GM08714 (cell line): ENCODE results near the gene ADK.
"Not testable (repeated sequence)": the region's sequence is repeated elsewhere in the genome, so short reads cannot be mapped to it uniquely, and the experiment has no call there.

Source experiments
- H3K4me3 ChIP-seq: fragments of 200-500 bp; sonication (Bioruptor generic); 2 replicates; pipeline ENCODE4 v1.5.1; 2014; ENCODE audit warnings: mild to moderate bottlenecking, low read length, inconsistent platforms
- ZNF274 ChIP-seq: IDR thresholded peaks from 2 replicates; pipeline ENCODE4 v1.6.1; 2012; ENCODE audit warnings: mild to moderate bottlenecking, low read depth, low read length

ADK gene

DNA sequence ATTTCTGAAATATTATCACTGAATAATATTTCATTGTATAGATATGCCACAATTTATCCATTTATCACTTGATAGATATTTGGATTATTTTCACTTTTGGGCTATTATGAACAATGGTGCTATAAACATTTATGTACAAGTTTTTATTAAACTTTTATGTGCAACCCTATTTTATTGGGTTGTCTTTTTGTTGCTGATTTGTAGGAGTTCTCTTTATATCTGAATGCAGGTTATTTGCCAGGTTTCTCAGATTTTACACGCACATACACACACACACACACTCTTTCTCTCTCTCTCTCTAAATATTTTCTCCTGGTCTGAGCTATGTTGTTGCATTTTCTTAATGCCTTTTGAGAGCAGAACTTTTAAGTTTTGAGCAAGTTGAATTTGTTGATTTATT, 36.2 kb downstream of the ADK start:
- TF ChIP-seq ZNF274 = no peak
- no peak overlapping the region for H3K4me3 ChIP-seq

DNA sequence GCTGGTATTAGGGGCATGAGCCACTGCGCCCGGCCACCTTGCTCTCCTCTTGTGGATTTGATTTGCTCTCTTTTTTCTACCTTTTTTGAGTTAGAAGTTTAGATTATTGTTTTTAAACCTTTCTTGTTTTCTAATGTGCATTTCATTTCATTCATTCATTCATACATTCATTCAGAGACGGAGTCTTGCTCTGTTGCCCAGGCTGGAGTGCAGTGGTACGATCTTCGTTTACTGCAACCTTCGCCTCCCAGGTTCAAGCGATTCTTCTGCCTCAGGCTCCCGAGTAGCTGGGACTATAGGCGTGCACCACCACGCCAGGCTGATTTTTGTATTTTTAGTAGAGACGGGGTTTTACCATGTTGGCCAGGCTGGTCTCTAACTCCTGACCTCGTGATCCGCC, 37.6 kb downstream of the ADK start:
- H3K4me3 ChIP-seq = not testable (repeated sequence)

DNA sequence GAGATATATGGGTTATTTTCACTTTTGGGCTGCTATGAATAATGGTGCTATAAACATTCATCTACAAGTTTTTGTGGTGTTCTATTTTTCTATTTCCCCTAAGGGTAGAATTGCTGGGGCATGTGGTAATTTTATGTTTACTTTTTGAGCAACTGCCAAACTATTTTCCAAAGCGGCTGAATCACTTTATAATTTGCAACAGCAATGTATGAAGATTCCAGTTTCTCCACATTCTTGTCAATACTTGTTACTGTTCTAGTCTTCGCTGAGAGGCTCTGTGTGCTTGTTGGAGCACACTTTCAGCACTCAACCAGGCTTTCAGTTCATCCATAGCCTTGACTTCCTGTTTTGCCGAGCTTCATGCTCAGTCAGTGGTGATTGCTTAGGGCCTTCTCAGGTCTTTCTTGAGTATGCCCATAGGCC, 39.0 kb downstream of the ADK start:
- peak overlapping the region; percentile 52 for H3K4me3 ChIP-seq
- TF ChIP-seq ZNF274 = no peak

DNA sequence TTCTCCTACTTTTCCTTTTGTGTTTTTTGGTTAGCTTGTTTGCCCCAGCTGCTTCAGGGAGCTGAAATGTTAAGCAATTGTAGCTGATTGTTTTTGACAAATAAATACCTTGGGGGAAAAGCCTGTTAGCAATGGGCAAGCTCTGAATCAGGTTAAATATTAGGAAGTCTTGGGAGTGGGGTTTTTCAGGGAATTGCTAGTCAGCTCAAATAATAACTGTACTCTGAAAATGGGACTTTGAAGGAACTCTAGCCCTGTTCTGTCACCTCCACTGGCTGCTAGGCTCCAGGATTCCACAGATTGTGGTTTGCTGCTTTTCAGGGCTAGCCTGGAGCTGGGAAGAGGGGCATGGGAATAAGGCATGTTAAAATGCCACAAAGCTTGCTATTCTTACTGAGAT, 39.5 kb downstream of the ADK start:
- H3K4me3 ChIP-seq = peak overlapping the region; percentile 52

DNA sequence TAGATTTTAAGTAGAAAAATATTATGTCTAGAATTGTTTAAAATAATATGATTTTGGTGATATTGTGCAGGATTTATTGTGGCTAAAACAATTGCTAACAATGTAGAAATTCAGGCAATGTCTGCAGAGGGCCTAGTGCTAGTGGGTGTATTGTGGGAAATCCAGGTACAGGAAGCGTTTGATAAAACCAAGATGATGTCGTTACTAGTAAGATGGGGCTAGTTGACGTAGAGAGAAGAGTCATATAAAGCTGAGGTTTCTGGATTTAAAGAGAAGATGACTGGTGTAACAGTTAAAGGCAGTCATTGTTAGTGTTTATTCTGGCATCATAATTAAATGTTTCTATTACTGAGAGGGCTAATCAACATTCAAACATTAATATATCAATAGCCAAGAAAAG, 43.5 kb downstream of the ADK start:
- no peak overlapping the region for H3K4me3 ChIP-seq
- no peak for TF ChIP-seq ZNF274

More for the DNA sequence above, 39.5 kb downstream of the ADK start:
- TF ChIP-seq ZNF274 = no peak

DNA sequence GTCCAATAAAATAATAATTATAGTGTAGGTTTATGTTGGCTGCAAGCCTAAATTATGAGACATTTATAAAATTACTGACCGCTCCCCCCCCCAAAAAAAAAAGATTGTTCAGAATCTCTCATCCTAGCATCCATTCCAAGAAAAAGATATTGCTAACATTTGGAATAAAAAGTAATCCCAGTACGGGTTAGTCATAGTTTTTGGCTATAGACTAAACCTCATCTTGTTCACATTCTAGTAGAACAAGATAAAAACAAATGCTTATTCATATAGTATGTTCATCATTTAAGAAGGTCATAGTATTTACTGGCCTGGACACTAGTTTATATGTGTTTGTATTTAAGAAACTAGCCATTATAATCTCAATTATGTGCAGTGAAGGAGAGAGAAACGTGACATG, 44.0 kb downstream of the ADK start:
- no peak for TF ChIP-seq ZNF274
- H3K4me3 ChIP-seq = no peak overlapping the region

DNA sequence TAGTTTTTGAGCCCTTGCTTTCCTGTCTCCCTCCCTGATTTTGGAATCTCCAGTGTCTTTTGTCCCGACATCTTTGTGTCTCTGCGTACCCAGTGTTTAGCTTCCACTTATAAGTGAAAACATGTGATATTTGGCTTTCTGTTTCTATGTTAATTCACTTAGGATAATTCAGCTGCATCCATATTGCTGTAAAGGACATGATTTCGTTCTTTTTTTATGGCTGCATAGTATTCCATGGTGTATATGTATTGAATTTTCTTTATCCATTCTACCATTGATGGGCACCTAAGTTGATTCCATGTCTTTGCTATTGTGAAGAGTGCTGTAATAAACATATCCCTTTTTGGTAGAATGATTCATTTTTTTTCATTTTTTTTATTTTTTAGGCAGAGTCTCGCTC, 48.3 kb downstream of the ADK start:
- TF ChIP-seq ZNF274 = no peak
- no peak overlapping the region for H3K4me3 ChIP-seq

DNA sequence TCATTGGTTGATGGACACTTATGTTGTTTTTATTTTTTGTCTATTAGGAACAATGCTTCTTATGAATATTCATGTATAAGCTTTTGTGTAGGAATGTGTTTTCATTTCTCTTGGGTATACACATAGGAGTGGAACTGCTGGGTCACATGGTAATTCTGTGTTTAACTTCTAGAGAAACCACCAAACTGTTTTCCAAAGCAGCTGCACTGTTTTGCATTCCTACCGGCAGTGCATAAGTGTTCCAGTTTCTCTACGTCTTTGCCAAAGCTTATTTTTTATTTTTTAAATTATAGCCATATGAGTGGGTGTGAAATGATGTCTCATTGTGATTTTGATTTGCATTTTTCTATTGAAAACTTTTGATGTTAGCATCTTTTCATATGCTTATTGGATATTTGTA, 51.3 kb downstream of the ADK start:
- no peak for TF ChIP-seq ZNF274
- no peak overlapping the region for H3K4me3 ChIP-seq

DNA sequence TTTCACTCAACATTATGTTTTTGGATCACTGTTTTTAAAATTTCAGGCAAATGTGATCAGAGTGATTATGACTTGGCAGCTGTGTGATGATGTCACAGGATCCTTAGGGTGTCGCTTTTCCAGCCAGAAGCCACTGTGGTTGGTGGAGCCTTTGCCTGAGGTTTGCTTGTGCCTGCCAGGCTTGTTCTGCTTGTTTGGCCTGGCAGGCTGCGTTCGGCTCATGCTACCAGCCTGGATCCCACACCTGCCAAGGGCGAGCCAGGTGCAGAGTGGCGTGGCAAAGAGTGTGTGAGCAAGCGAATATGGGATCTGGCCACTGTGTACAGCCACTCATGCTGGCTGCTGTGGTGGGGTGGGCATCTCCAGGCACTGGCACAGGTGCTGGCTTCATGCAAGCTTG, 55.7 kb downstream of the ADK start:
- H3K4me3 ChIP-seq = no peak overlapping the region
- TF ChIP-seq ZNF274 = no peak

DNA sequence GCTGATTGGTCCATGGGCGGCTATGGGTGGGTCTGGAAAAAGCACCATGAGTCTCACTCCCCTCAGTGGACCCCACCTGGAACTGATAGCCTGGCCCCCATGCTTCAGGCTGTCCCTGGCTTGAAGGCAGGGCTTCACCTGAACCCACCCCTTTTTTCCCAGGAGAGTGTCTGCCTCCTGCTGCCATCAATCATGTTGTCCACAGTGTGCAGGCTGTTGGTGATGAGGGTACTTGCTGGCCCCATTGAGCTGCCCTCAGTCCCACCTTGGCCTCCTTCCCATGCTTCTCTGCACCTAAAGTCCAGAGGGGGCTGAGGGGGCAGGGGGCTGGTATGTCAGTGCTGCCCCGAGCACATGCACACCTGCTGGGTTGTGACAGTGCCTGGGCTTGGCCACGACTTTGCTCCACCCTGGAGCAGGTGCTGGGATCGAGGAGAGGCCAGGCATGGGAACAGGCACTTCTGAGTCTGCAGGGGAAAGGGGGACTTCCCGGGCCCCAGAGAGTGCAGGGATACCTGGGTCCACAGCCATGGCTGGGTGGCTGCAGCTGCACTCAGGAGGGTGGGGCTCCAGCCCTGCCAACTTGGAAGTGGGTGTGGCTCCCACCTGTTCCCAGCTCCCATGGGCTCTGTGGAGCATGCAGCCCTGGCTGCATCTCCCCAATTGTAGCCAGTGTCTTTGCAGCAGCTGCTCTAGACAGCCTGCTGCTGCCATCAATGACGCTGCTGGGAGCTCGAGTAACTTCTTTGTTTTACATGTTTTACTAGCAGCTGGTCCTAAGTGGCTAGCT, 56.9 kb downstream of the ADK start:
- H3K4me3 ChIP-seq = no peak overlapping the region
- TF ChIP-seq ZNF274 = no peak

DNA sequence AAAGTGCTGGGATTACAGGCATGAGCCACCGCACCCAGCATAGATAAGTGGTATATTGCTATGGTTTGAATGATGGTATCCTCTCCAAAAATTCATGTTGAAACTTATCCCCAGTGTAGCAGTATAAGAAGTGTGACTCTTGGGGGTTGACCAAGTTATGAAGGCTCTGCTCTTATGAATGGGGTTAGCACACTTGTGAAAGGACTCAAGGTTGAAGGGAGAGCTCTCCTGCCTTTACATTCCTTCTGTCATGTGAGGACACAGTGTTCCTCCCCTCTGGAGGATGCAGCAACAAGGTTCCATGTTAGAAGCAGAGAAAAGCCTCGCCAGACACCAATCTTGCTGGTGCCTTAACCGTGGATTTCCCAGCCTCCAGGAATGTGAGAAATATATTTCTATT, 58.0 kb downstream of the ADK start:
- H3K4me3 ChIP-seq = no peak overlapping the region
- no peak for TF ChIP-seq ZNF274

DNA sequence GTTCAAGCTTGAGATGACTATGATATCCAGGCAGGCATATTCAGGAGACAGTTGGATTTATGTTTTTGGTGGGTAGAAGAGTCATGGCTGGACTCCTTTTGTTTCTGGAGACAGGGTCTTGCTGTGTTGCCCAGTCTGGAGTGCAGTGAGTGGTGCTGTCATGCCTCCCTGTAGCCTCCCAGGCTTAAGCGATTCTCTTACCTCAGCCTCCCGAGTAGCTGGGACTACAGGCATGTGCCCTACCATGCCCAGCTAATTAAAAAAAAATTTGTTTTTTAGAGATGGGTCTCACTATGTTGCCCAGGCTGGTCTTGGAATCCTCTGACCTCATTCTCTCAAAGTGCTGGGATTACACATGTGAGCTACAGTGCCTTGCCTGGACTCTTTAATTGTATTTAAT, 62.0 kb downstream of the ADK start:
- no peak overlapping the region for H3K4me3 ChIP-seq
- no peak for TF ChIP-seq ZNF274

DNA sequence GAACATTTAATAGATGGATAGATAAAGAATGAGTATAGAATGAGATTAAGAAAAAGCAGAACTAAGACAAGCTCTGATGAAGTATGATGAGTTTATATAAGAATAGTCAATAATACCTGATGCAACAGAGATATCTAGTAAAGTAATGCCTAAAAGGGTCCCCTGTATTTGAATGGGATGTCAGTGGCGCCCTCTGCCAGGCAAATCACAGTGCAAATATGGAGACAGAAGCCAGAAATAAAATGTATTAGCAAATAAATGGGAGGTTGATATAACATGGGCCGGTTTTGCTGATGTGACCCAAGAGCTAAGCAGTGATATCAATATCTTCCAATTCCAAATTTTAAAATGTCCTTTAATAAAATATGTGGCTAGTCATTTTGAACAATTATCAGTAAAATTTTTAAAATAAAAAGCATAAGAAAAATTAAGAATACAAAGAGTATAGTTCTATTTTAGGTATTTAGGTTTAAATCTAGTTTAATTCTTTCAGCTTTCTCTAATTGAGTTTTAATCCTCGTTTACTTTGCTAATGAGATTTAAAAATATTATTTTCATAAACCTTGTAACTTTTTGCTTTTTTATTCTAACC, 62.6 kb downstream of the ADK start:
- no peak for TF ChIP-seq ZNF274
- H3K4me3 ChIP-seq = no peak overlapping the region

DNA sequence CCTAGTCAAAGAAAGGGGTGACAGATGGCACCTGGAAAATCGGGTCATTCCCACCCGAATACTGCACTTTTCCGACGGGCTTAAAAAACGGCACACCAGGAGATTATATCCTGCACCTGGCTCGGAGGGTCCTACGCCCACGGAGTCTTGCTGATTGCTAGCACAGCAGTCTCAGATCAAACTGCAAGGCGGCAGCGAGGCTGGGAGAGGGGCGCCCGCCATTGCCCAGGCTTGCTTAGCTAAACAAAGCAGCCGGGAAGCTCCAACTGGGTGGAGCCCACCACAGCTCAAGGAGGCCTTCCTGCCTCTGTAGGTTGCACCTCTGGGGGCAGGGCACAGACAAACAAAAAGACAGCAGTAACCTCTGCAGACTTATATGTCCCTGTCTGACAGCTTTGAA, 66.1 kb downstream of the ADK start:
- H3K4me3 ChIP-seq = not testable (repeated sequence)

DNA sequence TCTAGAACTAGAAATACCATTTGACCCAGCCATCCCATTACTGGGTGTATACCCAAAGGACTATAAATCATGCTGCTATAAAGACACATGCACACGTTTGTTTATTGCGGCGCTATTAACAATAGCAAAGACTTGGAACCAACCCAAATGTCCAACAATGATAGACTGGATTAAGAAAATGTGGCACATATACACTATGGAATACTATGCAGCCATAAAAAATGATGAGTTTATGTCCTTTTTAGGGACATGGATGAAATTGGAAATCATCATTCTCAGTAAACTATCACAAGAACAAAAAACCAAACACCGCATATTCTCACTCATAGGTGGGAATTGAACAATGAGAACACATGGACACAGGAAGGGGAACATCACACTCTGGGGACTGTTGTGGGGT, 71.4 kb downstream of the ADK start:
- not testable (repeated sequence) for H3K4me3 ChIP-seq
